Testis (tissue), 2 donors: ENCODE measurements around the gene TOP1.

Experiments
- CTCF ChIP-seq, 3 experiments: fragments of 450-650 bp in 2 of 3; fragments of 200-600 bp in 1 of 3; sonication (generic) in 1 of 3; IDR thresholded peaks; one replicate each; pipeline ENCODE4 v1.5.1; 2016 to 2019; ENCODE audit warnings: antibody characterized with exemption in 3 of 3, mild to moderate bottlenecking in 2 of 3, moderate library complexity in 1 of 3
- POLR2A ChIP-seq: fragments of 450-650 bp; IDR thresholded peaks from one replicate; pipeline ENCODE4 v1.6.1; 2017; ENCODE audit warnings: antibody characterized with exemption, mild to moderate bottlenecking, moderate library complexity

GRCh38 chr20:41154436-41155176 lies 126.0 kb downstream of the TOP1 start:
- no peak for TF ChIP-seq CTCF (IDR thresholded peaks at IDR 0.05)
- TF ChIP-seq POLR2A, result no peak
